RWPE1 (cell line): ENCODE results near the gene HAPLN2.

ENCODE experiments used
- CTCF ChIA-PET: fragments of 350-600 bp; sonication (Branson Sonifier 250); formaldehyde crosslinking; extraction: SDS; loops from one replicate; lab custom pipeline; 2021; lab: Yijun Ruan, JAX
- POLR2A ChIA-PET: fragments of 400-600 bp; formaldehyde crosslinking; extraction: SDS; loops from one replicate; lab custom pipeline; 2020; ENCODE audit warnings: antibody characterized with exemption; ENCODE audit not compliant: low non-redundant PET; lab: Yijun Ruan, JAX
- DNase-seq: peaks from one replicate; pipeline ENCODE4 v3.0.0; 2012; ENCODE audit warnings: low spot score
- H3K27ac ChIP-seq: fragments of 450-650 bp; 2 replicates; pipeline ENCODE4 v1.5.1; 2017
- TF ChIP-seq, protein P1 (sequence below): fragments of 450-650 bp; conservative IDR thresholded peaks from 2 replicates; pipeline ENCODE4 v1.5.1; 2017; ENCODE audit warnings: low read depth, mild to moderate bottlenecking

HAPLN2 gene

DNA sequence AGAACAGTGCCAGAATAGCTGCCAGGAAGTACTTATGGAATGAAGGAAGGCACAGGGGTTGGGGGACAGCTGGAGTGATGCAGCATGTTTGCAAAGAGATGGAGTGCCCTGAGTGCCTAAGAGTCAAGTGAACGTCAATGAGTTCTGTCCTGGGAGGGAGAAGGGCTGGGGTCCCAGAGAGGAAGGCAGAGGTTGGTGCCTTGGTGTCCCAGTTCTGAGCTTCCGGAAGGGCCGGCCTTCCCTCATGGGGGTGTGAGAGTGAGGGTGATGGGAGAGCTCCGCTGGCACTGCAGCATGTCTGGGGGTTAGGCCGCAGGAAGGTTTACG, 40.4 kb downstream of the HAPLN2 start:
- POLR2A ChIA-PET, result no interaction called here
- TF ChIP-seq, protein P1, sequence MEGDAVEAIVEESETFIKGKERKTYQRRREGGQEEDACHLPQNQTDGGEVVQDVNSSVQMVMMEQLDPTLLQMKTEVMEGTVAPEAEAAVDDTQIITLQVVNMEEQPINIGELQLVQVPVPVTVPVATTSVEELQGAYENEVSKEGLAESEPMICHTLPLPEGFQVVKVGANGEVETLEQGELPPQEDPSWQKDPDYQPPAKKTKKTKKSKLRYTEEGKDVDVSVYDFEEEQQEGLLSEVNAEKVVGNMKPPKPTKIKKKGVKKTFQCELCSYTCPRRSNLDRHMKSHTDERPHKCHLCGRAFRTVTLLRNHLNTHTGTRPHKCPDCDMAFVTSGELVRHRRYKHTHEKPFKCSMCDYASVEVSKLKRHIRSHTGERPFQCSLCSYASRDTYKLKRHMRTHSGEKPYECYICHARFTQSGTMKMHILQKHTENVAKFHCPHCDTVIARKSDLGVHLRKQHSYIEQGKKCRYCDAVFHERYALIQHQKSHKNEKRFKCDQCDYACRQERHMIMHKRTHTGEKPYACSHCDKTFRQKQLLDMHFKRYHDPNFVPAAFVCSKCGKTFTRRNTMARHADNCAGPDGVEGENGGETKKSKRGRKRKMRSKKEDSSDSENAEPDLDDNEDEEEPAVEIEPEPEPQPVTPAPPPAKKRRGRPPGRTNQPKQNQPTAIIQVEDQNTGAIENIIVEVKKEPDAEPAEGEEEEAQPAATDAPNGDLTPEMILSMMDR, result no peak
- H3K27ac ChIP-seq, result peak overlapping the region; percentile 89
- CTCF ChIA-PET, result interaction anchor here (0.6 to 2.8 kb wide), 19 partner anchors 11 to 230 kb away, joined by 3 to 11 read pairs (median 5); partner anchors contain the start of genes CRABP2, NAXE and NES
- DNase-seq, result no peak

DNA sequence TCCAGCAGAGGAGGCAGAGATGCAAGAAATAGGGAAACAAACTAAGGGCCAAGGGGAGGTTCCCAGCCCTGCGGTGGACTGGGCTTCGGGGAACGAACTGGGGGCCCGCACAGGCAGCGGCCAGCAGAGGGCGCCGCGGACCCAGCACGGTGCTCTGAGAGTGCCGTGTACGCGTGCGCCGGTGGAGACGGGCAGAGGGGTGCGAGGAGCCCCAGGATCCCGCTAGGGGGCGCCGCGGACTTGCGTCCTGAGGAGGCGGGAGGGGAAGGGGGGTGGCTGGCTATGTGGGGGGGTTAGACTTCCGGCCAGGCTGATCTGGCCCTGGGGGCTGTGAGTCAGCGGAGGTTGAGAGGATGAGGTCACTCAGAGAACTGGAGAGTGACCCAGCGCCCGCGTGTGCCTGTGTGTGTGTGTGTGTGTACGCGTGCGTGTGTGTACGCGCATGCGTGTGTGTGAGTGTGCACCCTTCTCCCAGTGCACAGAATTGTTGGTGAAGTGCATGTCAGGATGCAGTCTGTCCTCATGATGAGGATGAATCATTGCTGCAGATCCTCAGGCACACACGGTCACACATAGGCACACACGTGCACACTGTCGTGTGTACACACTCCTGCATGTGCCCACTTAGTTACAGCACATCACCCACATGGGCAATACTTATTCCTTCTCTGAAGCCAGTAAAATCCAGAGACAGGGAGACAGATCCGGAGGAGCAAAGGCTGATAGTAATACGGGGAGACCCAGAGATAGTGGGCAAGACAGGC, 41.0 kb downstream of the HAPLN2 start:
- CTCF ChIA-PET, result interaction anchor here (0.6 to 2.8 kb wide), 22 partner anchors 11 to 230 kb away, joined by 3 to 15 read pairs (median 5); partner anchors contain the start of genes CRABP2, NAXE and NES
- POLR2A ChIA-PET, result no interaction called here
- DNase-seq, result peak; percentile 99
- TF ChIP-seq, protein P1, result peak; percentile 99
- H3K27ac ChIP-seq, result peak overlapping the region; percentile 89

DNA sequence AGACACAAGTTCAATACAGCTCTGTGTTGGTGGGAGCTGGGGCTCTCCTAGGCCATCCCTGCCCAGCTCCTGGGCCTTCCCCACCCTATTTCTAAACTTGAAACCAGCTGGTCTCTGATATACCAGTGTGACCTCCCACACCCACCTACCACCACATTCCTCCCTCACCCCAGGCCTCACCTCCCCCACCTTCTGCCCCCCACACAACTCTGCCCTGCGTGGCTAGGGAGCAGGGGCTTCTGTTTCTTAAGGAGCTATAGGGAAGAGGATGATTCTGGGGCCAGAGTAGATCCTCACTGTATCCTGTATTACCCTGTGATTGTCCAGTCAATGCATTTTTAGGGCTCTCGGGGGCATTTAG, 41.5 kb downstream of the HAPLN2 start:
- TF ChIP-seq, protein P1, result no peak
- H3K27ac ChIP-seq, result peak overlapping the region; percentile 89
- CTCF ChIA-PET, result interaction anchor here (0.9 to 2.8 kb wide), 6 partner anchors 13 to 45 kb away, joined by 3 to 15 read pairs (median 8); partner anchors contain the start of genes CRABP2 and NES
- DNase-seq, result no peak
- POLR2A ChIA-PET, result interaction anchor here (0.6 to 1.1 kb wide), 2 partner anchors 46 to 245 kb away, joined by 4 to 7 read pairs; no protein-coding TSS in a partner anchor

DNA sequence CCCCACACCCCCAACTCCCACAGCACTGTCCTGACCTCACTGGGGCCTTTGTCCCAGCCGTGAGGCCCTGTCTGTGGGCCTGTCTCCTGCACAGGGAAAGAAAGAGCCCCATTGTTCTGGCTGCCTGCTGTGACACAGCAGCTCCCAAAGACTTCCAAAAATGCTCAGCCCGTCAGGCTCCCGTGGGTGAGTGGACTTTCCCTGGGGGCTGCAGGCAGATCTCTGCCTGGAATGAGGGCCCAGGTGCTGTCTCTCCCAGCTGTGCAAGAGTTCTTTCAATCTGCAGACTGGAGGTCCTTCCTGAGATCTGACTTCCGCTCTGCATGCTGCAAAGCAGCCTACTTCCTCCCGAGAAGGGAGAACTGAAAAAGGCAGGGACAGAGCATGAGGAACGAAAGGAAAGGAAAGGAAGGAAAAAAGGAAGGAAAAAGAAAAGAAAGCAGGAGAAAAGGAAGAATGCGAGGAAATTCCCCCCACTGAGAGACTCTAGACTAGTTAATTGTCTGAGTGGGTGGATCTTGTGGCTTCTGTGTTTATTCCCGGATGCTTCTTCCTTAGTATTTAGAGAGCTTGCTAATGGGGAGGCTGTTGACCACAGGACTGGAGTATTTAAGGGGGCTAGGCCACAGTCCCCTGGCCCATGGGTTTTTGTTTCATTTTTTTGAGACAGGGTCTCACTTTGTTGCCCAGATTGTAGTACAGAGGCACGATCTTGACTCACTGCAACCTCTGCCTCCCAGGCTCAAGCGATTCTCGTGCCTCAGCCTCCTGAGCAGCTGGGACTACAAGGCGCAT, 43.0 kb downstream of the HAPLN2 start:
- ChIA-PET POLR2A (interaction anchor here (1.1 kb wide), 2 partner anchors 45 to 64 kb away, joined by 3 to 7 read pairs; no protein-coding TSS in a partner anchor), CTCF (interaction anchor here (0.6 to 2.8 kb wide), 6 partner anchors 27 to 362 kb away, joined by 4 to 15 read pairs (median 6); partner anchors contain the start of gene CRABP2)
- DNase-seq, result no peak
- TF ChIP-seq, protein P1, result no peak
- peak overlapping the region; percentile 89 for H3K27ac ChIP-seq

DNA sequence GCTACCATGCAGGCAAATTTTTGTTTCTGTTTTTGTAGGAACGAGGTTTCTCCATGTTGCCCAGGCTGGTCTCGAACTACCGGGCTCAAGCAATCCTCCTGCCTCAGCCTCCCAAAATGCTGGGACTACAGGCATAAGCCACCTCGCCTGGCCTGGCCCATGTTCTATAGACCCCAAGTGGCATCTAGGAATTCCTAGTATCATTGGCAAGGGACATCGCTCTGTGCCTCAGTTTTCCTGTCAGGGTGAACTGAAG, 43.5 kb downstream of the HAPLN2 start:
- CTCF ChIA-PET, result interaction anchor here (0.7 kb wide), 1 partner anchor 73 kb away, joined by 4 read pairs; no protein-coding TSS in a partner anchor
- peak overlapping the region; percentile 89 for H3K27ac ChIP-seq
- DNase-seq, result no peak
- TF ChIP-seq, protein P1, result no peak
- POLR2A ChIA-PET, result no interaction called here

DNA sequence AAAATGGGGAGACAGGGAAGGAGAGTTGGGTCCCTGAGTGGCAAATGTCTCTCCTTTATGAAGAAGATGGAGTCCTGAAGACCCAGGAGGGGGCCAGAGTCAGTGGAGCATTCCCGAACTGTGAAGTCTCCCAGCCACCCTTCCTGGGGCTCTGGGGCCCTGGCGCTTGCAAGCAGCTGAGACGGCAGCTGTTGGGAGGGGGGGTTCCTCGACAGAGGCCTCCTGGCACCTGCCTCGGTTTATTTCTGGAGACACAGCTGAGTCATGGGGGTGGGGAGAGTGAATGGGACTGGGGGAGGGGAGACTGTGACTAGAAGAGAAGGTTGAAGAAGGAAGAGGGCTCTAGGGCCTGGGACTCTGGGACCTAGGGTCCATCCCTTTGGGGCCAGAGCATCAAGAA, 44.0 kb downstream of the HAPLN2 start:
- TF ChIP-seq, protein P1, result no peak
- ChIA-PET CTCF (no interaction called here), POLR2A (no interaction called here)
- H3K27ac ChIP-seq, result peak overlapping the region; percentile 89
- no peak for DNase-seq
